ENCODE measurements around the gene DIP2A.
"Not testable (repeated sequence)": the region's sequence is repeated elsewhere in the genome, so short reads cannot be mapped to it uniquely, and the experiment has no call there.

Gene DIP2A

DNA sequence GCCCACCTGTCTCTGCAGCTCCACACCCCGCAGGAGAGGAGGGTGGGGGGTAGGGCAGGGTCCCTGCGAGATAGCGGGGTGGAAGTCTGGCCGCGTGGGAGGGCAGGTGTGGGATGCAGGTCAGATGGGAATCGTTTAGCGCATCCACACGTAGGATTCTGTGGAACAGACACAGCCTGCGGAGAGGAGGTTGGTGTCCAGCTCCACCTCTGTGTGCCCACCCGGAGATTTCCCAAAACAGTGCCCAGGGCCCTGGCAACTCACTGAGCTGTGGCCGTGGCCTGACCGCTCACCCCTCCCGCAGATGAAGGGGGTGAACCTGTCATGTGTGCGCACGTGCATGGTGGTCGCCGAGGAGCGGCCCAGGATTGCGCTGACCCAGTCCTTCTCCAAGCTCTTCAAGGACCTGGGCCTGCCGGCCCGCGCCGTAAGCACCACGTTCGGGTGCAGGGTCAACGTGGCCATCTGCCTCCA is 99.3 kb downstream of the DIP2A start:
- no peak for DNase-seq (ENCODE audit: low read depth)

DNA sequence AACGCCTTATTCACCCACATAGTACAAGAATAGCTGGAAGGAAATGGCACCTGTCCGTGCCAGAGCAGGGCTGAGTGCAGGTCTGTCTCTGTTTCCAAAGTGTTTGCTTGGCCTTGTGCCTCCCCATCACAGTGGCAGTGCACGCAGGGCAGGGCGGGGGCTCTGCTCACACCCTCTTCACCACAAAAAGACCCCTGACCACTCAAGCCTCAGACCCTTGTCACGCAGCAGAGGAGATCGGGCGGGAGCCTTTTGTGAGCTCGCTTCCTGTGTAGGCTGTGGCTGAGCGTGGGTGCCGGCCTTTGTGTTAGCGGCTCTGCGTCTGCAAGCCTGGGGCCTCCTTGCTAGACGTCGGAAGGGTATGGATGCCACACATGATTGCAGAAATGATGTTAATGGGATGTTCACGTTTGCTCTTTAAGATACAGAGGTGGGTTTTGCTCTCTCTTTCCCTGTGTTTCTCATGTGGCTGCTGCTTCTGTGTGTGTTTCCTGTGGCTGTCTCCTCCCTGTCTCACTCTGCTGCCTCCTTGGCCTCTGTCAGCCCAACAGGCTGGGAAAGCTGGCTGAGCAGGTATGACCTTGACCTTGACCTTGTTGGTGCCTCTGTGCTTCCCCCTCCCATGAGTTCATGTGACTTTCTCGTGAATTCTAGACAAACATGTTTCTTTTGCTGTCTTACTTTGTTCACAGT is 100.7 kb downstream of the DIP2A start:
- no peak for DNase-seq (ENCODE audit: low read depth)

DNA sequence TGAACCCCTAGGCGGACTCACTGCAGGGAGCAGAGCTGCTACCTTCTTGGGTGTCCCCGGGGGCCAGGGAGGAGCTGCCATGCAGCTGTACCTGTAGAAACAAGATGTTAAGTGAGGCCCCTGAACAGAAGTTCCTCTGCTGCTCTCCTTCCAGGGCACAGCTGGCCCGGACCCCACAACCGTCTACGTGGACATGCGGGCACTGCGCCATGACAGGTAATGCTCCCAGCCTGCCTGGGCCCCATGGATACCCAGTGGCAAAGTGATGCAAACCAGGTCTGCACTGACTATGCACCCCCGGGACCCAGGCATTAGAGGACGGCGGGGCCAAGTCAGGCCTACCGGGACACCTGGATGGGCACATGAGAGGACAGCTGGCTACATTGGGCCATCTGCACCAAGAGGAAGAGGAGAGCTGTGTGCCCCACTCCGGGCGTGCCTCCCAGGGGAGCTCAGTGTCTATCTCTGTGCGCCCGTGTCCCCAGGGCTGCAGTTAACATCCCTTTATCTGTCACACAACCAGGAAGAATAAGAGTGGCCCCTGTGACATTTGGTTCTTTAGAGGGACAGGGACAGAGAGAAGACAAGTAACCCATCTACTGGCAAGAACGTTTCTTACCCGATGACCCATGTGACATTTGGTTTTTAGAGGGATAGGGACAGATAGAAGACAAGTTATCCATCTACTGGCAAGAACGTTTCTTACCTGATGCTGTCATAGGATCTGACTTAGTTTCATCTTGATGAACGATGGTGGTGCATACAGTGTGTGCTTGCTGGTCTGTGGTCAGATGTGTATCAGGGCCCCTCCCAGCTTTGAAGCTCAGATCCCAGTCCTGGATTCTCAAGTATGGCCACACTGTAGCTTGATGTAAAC is 102.1 kb downstream of the DIP2A start:
- no peak for DNase-seq (ENCODE audit: low read depth)

DNA sequence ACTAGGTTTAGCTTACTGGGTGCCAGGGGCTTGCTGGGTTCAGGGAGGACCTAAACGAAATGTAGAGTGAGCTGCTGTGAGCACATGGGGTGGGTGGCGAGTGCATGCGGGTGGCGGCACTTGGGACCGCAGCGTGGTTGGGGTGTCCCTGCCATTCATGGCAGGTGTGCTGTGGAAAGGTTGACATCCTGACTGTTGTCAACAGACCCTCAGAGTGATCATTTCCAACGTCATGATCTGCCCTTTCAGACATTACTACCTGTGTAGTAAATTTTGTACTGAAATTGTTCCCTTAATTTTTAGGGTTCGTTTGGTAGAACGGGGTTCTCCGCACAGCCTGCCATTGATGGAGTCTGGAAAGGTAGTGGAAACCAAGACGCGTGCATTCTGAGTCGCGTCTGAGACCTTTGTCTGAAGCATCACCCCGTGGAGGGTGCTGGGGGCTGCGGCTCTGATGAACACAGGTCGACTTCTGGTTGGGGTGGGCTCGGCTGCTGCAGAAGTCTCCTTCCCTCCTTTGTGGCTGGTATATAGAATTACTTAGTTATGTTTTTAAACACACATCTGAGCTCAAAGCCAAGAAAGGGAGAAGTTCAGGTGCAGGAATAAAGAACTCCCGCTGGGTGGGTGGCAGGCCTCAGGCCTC is 102.9 kb downstream of the DIP2A start:
- DNase-seq (ENCODE audit: low read depth): no peak

DNA sequence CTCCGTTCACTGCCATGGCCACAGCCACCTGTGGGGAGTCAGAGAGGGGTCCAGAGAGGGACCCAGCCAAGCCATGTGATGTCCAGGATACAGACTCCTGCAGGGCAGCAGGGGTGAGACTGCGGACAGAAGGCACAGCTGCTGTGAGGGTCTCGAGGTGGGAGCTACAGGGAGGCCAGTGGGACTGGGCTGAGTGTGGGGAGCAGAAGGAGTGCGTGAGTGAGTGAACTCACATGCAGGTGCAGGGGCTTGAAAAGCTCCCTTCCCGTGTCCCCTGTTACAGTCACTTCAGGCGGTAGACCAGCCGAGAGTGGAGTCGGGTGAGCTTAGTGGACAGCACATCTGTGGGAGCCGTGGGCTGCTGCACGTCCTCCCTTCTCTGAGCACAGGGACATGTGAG is 103.8 kb downstream of the DIP2A start:
- DNase-seq (ENCODE audit: low read depth): no peak

DNA sequence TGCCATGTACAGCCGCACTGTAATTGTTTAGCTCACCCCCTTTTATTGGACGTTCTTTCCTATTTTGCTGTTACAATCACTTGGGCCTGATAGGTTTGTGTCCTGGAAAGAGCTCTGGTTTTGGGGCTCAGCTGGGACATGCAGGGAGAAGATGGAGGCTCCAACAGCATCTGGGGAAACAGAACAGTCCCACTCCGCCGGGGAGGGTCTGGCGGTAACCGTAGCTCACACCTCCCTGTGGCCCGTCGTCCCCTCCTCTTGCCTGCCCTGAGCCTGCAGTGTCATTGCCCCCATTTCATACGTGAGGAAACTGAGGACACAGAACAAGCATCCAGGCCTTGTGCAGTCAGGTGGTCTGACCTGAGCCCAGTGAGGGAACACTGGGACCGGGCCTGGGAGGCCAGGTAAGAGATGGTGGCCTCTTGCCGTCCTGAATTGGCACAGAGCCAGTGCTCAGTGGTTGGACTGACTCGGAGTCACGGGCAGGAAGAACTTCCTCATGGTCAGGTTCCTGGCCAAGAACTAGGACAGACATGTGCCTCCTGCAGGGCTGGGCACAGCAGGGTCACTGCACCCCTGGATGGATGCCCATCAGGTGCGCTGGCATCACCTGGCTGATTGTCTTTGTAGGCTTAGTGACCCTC is 104.4 kb downstream of the DIP2A start:
- DNase-seq (ENCODE audit: low read depth): no peak

DNA sequence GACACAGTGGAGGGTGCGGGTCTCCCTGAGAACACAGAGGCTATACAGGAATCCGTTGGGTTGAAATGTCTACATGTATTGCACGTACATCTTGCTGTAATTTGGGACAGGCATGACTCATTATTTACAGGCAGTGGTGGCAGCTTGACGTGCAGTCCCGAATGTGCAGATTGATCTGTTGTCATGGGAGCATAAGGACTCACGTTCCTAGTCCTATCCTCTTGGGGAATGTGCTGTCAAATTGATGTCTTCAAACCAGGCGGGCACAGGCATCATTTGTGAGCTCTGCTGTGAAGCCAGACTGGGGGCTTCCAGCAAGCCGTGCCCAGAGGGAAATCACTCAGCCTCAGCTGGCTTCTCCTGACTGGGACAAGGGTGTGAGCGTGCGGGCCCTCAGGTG is 105.7 kb downstream of the DIP2A start:
- DNase-seq (ENCODE audit: low read depth): no peak

DNA sequence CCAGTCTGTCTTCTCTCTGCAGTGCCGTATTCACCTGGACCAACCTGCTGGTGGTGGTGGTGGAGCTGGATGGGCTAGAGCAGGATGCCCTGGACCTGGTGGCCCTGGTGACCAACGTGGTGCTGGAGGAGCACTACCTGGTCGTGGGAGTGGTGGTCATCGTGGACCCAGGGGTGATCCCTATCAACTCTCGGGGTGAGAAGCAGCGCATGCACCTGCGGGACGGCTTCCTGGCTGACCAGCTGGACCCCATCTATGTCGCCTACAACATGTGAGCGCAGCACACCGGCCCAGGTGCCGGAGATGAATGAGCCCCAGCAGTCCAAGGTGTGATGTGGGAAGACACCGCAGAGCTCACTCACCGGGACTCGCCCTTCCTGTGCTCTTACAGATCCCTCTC is 108.7 kb downstream of the DIP2A start:
- no peak for DNase-seq (ENCODE audit: low read depth)

DNA sequence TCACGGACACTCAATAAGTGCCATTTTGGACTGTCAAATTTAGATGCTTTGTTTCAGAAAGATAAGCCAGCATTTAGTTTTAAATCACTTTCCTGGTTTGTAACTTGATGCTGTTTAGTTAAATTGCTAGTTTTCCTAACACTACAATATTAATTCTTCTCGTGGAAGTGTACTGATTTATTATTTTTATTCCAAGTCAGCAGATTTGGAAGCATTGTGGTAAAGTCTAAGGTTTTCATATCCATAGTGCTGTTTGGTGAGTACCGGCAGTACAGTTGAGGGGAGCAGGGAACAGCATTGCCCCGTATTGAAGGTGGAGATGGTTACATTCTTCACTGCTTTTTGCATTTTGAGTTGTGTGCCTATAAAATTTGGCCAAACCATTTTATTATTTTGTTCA is 109.9 kb downstream of the DIP2A start:
- no peak for DNase-seq (ENCODE audit: low read depth)

DNA sequence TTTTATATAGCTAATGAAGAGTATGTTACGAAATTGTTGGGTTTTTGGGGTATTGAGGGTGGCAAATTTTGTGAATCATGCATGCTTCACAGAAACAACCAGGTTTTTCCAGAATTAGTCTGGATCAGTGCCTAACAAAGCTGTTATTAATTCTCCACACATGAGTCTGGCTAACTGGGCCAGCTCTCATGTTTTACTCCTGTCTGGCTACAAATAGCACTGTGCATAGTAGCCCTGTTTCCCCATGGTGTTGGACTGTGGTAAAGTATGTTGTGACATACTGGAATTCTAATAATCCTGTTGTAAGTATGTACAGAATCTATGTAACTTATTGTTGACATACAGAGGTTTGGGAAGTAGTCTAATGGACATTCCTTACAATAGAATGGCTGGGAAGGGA is 110.4 kb downstream of the DIP2A start:
- no peak for DNase-seq (ENCODE audit: low read depth)

DNA sequence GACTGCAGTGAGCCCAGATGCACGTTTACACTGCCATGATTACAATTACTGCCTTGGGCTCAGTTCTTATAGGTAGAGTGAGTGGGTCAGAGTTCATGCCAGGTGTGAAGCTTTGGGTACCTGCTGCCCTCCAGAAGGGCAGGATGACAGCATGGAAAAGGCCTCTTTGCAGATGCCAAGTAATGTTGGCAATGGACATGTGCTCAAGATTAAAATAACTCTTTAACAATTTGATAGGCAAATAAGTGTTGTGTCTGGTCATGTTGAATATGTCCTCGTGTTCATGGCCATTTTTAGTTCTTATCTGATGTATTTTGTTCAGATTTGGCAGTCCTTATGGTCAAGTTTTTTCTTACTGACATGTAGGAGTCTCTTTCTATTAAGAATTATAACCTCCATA is 111.4 kb downstream of the DIP2A start:
- no peak for DNase-seq (ENCODE audit: low read depth)

DNA sequence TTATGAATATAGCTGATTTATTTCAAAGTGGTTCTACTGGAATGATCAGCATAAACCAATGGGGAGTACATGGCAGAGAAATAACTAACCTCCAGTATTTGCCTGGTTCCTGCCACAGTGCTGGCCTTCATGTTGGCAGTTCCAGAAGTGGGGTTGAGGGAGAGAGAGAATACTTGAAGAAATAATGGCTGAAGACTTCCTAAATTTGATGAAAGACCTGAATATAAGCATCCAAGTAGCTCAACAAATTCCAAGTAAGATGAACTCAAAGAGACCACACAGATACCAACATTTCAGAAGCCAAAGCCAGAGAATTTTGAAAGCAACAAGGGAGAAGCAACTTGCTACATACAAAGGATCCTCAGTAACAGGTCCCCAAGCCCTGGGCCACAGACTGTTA is 111.9 kb downstream of the DIP2A start:
- no peak for DNase-seq (ENCODE audit: low read depth)

DNA sequence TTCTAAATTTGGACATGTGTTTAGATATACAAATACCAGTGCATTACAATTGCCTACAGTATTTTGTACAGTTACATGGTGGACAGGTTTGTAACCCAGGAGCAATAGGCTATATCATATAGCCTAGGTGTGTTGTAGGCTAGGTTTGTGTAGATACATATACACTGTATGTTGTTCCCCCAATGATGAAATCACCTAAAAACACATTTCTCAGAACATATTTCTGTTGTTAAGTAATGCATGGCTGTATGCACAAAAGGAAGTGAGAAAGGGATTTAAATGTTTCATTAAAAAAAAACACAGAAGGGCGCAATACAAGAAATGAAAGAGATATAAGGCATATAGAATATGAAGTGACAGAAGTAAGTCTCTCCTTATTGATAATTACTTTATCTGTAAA is 114.2 kb downstream of the DIP2A start:
- no peak for DNase-seq (ENCODE audit: low read depth)

DNA sequence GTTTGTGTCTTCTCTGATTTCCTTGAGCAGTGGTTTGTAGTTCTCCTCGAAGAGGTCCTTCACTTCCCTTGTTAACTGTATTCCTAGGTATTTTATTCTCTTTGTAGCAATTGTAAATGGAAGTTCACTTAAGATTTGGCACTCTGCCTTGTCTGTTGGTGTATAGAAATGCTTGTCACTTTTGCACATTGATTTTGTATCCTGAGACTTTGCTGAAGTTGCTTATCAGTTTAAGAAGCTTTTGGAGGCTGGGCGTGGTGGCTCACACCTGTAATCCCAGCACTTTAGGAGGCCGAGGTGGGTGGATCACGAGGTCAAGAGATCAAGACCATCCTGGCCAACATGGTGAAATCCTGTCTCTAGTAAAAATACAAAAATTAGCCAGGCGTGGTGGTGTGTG is 119.1 kb downstream of the DIP2A start:
- DNase-seq (ENCODE audit: low read depth): not testable (repeated sequence)

DNA sequence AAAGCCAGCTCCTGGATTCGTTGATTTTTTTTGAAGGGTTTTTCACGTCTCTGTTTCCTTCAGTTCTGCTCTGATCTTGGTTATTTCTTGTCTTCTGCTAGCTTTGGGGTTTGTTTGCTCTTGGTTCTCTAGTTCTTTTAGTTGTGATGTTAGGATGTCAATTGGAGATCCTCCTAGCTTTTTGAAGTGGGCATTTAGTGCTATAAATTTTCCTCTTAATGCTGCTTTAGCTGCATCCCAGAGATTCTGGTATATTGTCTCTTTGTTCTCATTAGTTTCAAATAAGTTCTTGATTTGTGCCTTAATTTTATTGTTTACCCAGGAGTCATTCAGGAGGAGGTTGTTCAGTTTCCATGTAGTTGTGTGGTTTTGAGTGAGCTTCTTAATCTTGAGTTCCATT is 120.7 kb downstream of the DIP2A start:
- not testable (repeated sequence) for DNase-seq (ENCODE audit: low read depth)

DNA sequence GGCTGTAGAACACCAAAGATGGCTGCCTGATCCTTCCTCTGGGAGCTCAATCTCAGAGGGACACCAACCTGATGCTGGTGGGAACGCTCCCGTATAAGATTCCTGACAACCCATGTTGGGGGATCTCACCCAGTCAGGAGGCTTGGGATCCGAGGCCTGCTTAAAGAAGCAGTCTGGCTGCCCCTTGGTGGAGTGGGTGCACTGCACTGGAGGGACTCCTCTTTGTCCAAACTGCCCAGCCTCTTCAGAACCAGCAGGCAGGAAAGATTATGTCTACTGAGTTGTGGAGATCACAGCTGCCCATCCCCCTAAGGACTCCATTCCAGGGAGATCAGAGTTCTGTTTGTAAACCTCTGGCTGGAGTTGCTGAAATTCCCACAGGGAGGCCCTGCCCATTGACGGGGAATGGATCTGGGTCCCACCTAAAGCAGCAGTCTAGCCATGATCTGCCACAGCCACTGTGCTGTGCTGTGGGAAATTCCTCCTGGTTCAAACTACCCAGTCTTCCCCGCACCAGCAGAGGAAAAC is 123.2 kb downstream of the DIP2A start:
- no peak for DNase-seq (ENCODE audit: low read depth)

DNA sequence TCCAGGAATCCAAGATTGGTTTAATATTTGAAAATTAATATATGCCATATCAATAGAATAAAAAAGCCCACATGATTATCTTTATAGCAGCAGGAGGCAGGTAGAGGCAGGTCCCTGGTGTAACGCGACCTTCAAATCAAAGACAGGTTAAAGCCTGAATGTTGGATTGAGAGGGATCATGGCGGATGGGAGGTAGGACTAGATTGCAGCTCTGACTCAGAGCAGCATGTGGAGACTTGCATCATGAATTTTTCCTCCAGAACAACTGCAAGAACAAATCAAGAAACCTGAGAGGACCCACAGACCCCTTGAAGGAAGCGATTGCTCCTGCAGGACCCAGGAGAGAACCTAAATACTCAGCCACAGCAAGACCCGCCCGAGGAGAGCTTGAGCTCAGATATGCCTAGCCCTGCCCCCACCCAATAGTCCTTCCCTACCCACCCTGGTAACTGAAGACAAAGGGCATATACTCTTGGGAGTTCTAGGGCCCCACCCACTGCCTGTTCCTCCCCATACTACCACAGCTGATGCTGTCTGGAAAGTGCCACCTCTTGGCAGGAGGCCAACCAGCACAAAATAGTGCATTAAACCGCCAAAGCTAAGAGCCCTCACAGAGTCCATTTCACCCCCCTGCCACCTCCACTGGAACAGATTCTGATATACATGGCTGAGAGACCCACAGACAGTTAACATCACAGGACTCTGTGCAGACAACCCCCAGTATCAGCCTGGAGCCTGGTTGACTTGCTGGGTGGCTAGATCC is 126.7 kb downstream of the DIP2A start:
- DNase-seq (ENCODE audit: low read depth): no peak

DNA sequence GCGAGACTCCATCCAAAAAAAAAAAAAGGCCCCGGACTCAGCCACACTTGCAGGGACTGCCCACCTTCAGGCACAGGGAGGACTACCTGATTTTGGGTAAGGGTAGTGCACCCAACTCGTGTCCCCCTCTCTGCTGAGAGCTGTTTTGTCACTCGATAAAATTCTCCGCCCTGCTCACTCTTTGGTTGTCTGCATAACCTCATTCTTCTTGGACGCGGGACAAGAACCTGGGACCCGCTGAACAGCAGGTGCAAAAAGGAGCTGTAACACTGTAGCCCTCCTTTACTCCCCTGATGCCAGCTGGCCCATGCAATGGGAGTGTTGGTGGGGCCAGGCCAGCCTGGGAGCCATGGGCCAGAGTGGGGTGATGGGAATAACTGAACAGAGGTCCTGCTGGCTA is 135.6 kb downstream of the DIP2A start:
- DNase-seq (ENCODE audit: low read depth): no peak

DNA sequence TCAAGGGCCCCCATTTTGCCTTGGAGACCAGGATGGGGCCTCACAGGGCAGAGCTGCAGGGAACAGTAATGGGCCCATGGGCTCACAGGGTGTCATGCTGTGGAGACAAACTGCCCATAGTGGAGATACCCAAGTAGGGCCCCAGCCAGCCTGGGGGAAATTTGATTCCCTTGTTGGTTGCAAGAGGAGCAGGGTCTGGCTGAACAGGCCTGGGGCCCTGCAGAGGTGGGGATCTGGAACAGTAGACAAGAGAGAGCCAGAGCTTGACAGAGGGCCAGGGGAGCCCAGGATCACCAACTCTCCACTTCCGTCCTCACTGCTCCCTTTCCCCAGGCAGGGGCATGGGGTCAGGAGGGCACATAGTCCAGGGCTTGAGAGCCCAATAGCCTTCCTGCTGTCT is 137.5 kb downstream of the DIP2A start:
- DNase-seq (ENCODE audit: low read depth): no peak

DNA sequence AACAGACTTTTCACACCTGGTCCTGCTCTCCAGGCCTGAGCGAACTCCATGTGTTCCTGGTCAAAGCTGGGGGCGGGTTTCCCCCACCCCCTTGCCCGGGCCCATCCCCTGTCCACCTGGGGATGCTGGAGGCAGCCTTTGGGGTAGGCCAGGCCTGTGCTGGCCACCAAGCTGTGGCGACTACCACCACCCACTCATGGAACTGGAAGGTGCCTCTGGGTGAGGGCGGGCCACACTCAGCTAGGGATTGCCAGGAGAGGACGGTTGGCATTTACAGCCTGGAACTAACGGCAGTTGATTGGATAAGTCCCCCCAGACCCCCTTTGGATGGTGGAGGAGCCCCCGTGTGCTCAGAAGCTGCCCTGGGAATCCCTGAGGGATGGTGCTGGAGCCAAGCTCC is 138.3 kb downstream of the DIP2A start:
- DNase-seq (ENCODE audit: low read depth): no peak

DNA sequence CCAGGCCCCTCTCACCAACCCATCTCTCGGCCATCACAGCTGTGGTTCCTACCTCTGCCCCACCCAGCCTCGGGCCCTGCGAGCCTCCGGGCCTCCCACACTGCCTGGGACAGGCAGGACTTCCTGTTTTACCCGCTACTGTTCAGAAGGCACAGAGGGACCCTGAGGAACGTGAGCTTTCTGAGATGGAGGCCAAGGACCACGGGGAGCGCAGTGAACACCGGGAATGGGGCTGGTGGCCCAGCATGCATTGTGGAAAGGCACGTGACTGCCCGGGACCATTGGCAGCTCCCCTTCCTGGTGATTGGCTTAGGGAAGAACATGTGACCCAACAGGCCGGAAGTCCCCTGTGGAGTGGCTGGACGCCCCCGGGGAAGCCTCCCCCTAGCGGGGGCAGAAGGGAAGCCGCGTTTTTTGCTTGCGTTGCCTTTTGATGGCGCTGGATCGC is 139.2 kb downstream of the DIP2A start:
- no peak for DNase-seq (ENCODE audit: low read depth)
